DMS 273 (cell line): Measurements from ENCODE around the gene DGKQ.
"Not testable (repeated sequence)": the region's sequence is repeated elsewhere in the genome, so short reads cannot be mapped to it uniquely, and the experiment has no call there.

Experiments
- DNase-seq: peaks from one replicate; lab custom pipeline; 2025; ENCODE audit not compliant: unreplicated experiment; lab: John Stamatoyannopoulos, UW

The DGKQ gene

DNA sequence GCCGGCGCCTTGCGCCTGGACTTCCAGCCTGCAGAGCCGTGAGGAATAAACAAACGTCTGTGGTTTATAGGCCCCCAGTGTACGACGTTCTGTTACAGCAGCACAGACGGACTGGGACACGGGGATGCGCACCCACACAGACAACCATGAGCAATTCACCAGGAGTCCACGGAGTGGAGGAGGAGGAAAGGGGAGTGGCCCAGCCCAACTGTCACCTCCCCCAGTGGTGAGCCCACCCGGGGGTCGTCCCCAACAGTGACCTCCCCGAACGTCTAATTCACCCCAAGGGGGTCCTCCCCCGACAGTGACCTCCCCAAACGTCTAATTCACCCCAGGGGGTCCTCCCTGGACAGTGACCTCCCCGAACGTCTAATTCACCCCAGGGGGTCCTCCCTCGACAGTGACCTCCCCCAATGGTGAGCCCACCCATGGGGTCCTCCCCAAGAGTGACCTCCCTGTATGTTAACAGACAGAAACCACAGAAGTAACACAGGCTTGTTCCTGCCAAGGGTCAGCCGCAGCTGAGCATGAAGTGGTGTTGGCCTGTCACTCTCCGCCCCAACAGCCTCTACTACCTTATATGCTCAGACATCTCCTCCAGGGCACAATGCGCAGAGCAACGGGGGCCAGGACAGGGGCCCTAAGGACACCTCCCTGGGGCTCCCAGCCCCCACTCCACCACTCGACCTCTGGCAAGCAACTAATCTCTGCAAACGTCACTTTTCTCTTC, 47.4 kb downstream of the DGKQ start:
- DNase-seq = no peak

DNA sequence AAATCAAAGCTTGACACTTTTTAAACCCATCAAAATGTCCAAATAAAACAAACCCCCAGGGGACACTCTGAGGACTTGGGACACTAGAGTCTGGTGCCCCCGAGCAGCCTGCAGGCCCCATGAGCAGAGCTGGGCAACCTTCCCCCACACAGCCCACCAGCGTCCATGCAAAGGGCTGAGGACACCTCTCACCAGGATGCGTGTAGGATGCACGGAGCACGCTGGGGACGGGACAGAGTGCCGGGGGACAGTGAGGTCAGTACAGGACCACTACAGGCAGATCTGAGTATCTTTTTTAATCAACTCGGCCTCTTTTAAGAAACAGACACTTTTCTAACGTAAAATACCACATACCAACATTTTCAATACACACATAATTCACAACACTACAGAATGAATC, 48.2 kb downstream of the DGKQ start:
- DNase-seq = no peak

- DNase-seq = no peak
These were observed 49.0 kb downstream of the DGKQ start for GRCh38 chr4:924107-925096.

- DNase-seq = no peak
These were observed 51.5 kb downstream of the DGKQ start for GRCh38 chr4:921830-922331.

DNA sequence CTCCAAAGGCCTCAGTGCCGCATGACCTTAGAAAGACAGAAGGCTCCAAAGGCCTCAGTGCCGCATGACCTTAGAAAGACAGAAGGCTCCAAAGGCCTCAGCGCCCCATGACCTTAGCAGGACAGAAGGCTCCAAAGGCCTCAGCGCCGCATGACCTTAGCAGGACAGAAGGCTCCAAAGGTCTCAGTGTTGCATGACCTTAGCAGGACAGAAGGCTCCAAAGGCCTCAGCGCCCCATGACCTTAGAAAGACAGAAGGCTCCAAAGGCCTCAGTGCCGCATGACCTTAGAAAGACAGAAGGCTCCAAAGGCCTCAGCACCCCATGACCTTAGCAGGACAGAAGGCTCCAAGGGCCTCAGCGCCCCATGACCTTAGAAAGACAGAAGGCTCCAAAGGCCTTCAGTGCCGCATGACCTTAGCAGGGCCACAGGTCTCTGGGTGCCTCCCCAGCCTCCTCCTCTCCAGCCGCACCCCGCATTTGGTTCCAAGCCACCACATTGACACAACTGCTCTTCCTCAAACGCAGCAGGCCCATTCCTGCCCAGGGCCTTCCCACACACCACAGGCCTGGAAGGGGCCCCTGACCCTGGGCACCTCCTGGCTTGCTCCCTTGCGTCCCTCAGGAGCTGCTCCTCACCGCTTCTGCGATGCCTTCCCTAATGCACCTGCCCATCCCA, 54.2 kb downstream of the DGKQ start:
- not testable (repeated sequence) for DNase-seq

- not testable (repeated sequence) for DNase-seq
These were observed 54.8 kb downstream of the DGKQ start for GRCh38 chr4:918591-918990.

DNA sequence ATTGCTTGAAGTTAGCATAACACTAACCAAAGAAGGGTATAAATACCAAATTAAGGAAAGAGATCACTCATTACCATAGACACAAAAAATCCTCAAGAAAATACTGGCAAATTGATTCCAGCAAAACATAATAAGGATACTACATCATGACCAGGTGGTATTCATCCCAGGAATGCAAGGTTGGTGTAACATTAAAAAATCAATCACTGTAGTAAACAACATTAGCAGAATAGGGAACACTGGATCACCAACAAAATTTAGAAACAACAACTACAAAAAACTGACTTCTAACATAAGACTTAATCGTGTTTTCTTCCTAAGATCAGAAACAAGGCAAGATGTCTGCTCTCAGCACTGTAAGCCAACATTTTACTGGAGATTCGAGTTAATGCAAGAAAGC, 55.4 kb downstream of the DGKQ start:
- no peak for DNase-seq

GRCh38 chr4:917466-917865, 55.9 kb downstream of the DGKQ start:
- no peak for DNase-seq

DNA sequence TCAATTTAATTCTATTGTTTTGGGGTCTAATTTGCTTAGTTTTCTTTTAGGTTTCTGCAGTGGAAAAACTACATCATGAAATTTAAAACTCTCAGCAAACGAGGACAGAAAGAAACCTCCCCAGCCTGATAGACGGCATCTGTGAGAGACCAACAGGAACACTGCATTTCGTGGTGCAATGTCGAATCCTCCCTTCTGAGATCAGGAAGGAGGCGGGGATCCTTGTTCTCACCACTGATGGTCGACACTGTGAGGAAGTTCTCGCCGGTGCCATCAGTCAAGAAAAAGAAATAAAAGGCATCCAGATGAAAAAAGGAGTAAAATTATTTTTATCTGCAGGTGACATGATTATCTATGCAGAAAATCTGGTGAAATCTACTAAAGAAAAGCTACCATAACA, 57.8 kb downstream of the DGKQ start:
- no peak for DNase-seq

DNA sequence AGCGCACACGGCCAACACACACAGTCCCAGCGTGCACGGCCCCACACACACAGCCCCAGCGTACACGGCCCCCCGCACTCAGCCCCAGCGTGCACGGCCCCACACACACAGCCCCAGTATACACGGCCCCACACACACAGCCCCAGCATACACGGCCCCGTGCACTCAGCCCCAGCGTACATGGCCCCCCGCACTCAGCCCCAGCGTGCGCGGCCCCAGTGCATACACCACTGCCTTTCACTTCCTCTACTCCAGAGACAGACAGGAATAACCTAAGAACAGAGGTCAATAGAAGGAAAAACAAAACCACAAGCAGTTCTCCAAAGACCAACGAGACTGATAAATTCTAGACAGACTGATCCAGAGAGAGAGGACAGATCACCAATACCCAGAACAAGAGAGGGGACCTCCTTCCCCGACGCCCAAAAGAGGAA, 58.3 kb downstream of the DGKQ start:
- DNase-seq = no peak

DNA sequence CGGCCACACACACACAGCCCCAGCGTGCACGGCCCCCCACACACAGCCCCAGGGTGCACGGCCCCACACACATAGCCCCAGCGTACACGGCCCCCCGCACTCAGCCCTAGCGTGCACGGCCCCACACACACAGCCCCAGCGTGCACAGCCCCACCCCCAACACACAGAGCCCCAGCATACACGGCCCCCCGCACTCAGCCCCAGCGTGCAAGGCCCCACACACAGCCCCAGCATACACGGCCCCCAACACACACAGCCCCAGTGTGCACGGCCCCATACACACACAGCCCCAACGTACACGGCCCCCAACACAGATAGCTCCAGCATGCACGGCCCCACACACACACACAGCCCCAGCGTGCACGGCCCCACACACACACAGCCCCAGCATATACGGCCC, 58.8 kb downstream of the DGKQ start:
- no peak for DNase-seq

- DNase-seq = no peak
These were observed 60.1 kb downstream of the DGKQ start for GRCh38 chr4:913280-913618.

DNA sequence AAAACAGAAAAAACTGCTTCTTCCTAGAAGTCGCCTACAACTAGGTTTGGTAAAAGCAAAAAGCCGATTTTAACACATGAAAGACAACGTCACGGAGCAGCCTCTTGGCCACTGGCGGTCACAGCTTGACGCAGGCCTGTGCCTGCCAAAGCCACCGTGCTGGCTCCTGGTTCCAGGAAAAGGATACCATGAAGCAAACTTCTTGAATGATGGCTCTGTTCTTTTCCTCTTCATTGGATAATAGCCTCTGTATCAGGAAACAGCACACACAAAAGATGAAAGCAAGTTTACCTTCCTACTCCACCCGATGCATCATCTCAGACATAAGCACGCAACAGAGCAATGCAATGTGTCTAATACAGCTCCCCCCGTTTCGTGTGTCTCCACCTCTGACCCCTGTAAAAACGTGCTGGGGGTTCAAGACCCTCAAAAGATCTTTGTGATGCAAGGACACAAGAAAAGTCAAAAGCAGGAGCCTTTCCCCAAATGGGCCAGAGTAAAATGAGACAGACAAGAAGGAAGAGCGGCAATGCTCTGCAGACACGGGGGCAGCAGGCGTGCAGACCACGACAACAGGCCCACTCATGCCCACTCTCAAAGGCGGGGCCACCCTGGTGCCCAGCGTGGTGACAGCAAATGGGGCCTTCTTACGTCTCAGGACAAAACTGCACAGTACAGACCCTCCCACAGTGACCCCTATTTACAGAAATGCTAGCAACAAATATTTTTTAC, 60.7 kb downstream of the DGKQ start:
- no peak for DNase-seq

GRCh38 chr4:911871-912490, 61.4 kb downstream of the DGKQ start:
- DNase-seq = no peak

DNA sequence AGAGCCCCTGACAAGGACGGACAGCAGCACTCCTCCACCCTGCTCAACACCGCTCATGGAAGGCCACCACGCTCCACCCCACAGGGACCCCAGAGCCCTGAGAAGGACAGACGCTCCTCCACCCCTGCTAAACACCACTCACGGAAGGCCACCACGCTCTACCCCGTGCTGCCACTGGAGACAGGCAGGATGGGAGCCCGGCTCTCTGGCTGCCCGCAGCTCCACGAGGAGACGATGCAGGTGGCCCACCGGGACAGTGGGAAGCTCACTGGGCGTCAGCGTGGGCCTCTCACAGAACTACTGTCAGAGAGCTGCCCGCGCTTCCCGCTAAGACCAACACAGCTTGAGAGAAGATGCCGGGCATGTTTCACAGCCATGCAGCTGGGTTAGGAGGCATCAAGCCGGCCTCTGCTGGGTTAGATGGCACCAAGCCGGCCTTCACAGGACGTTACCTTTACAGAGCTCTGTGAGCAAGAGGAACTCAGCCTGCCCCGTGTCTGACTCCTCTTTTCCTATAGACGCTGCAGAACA, 62.1 kb downstream of the DGKQ start:
- no peak for DNase-seq

DNA sequence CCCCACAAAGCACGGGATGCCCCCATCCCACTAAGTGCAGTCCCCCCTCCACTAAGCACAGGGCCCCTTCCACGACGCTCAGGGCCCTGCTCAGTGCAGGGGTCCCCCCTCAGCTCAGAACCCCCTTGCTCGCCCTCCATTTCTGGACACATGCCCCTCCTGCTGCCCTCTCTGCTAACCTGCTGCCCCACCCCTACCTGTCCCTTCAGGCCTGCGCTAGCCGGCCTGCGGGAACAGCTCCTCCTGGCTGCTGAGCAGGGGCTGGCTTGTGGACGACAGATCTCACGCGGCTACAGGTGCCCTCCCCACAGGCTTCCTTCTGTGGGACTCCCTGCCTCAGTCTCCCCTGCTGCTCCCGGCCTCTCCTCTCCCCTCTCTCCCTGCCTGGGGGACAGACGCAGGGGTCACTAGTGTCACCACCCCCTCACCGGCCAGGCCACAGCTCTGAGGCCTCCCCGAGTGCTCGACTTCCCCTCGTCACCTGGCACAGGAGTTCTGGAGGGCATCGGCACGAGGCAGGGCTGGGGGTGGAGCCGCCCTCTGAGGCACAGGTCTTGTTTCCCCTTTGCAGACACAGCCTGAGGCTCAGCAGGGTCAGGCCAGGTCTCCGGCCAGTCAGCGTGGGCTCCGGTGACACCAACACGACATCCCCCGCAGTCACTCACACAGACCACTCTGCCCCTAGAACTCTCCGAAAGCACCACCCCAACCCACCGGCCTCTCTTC, 62.8 kb downstream of the DGKQ start:
- DNase-seq = no peak

GRCh38 chr4:909821-910220, 63.5 kb downstream of the DGKQ start:
- no peak for DNase-seq

DNA sequence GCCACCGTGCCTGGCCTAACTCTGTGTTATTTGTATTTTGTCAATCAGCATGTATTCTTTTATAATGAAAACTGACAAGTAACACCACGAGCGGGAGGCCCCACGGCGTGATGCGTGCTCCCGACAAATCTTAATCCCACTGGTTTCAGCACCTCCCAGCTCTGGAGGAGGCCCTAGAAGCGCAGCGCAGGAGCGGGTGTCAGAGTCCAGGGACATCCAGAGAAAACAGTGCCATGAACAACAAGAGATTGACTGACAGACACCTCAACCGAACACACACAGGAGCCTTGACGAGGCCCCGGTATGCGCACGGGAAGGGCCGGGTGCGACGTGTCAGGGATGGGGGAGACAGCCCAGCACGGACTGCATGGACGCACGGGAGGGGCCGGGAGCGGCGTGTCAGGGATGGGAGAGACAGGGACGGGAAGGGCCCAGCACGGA, 64.2 kb downstream of the DGKQ start:
- DNase-seq = no peak
